Endothelial cell (in vitro differentiated cells): ENCODE measurements around the gene CFD. TPM values are rescaled to one million over a fixed set of nuclear protein-coding genes. Genes with fewer than 3 reads are reported as not detected.

Experiments
- DNase-seq: peaks from one replicate; pipeline ENCODE4 v3.0.0; 2021; ENCODE audit warnings: low spot score
- H3K27ac Mint-ChIP-seq: one replicate; pipeline ENCODE4 v1.8.0; 2021; ENCODE audit warnings: mixed read lengths, inconsistent platforms; ENCODE audit not compliant: unreplicated experiment
- H3K27me3 Mint-ChIP-seq: one replicate; pipeline ENCODE4 v1.8.0; 2021; ENCODE audit warnings: mild to moderate bottlenecking, moderate library complexity, mixed read lengths, inconsistent platforms; ENCODE audit not compliant: unreplicated experiment
- H3K36me3 Mint-ChIP-seq: one replicate; pipeline ENCODE4 v1.8.0; 2021; ENCODE audit warnings: mild to moderate bottlenecking, low read depth, mixed read lengths, inconsistent platforms; ENCODE audit not compliant: unreplicated experiment
- H3K4me1 Mint-ChIP-seq: one replicate; pipeline ENCODE4 v1.8.0; 2021; ENCODE audit warnings: mild to moderate bottlenecking, mixed read lengths, inconsistent platforms; ENCODE audit not compliant: unreplicated experiment
- H3K4me3 Mint-ChIP-seq: one replicate; pipeline ENCODE4 v1.8.0; 2021; ENCODE audit warnings: mild to moderate bottlenecking, mixed read lengths, inconsistent platforms; ENCODE audit not compliant: unreplicated experiment
- H3K9me3 Mint-ChIP-seq: one replicate; pipeline ENCODE4 v1.8.0; 2021; ENCODE audit warnings: mixed read lengths, inconsistent platforms; ENCODE audit not compliant: unreplicated experiment
- CTCF ChIP-seq: fragments of 200-600 bp; sonication (generic); IDR thresholded peaks from one replicate; pipeline ENCODE4 v1.5.0; 2021; ENCODE audit warnings: antibody characterized with exemption; ENCODE audit not compliant: unreplicated experiment
- total RNA-seq: library from RNA; stranded (reverse); fragmentation: NEBNext Ultra II Directional; extraction: Animal tissue kit (Norgen Biotek cat#: 25700); gene quantifications from one replicate; pipeline ENCODE4 v1.2.1, GENCODE V29; 2021; ENCODE audit not compliant: unreplicated experiment

The CFD gene
- total RNA-seq, 1 donor from 2014 or later = 0.46 TPM

GRCh38 chr19:861756-862580 is 2.5 kb downstream of the CFD start:
- peaks cover 11% of the 10 kb centered on the region for H3K27me3 Mint-ChIP-seq
- H3K27ac Mint-ChIP-seq = no peak overlapping the region
- no peaks in the 10 kb centered on the region for H3K4me1 Mint-ChIP-seq
- no peak for DNase-seq
- no peak for TF ChIP-seq CTCF
- H3K9me3 Mint-ChIP-seq = no peaks in the 10 kb centered on the region
- H3K36me3 Mint-ChIP-seq = no peaks in the 10 kb centered on the region
- H3K4me3 Mint-ChIP-seq = no peak overlapping the region

DNA sequence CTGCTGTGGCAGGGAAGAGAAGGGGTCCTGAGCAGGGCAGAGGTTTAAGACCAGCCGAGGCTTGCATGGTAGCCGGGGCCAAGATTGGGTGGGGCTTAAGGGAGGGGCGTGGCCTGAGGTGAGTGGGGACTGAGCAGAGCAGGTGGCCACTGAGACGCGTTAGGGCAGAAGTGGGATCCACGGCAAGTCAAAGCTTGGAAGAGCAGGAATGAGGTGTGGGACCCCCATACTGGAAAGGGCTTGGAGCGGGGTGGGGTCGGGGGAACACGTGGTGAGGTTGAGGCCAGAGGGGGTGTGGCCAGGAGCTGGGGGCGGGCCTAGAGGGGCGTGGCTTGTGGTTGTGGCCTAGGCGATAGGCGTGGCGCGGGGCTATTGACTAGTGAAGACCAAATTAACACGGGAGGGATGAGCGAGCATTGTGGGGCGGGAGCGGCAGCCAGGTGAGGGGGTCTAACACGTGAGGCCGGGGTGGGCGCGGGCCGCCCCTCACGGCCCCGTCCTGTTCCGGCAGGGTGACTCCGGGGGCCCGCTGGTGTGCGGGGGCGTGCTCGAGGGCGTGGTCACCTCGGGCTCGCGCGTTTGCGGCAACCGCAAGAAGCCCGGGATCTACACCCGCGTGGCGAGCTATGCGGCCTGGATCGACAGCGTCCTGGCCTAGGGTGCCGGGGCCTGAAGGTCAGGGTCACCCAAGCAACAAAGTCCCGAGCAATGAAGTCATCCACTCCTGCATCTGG is 3.3 kb downstream of the CFD start:
- peak; percentile 56 for DNase-seq
- Mint-ChIP-seq H3K27me3 (peaks cover 13% of the 10 kb centered on the region), H3K9me3 (no peaks in the 10 kb centered on the region), H3K4me1 (no peaks in the 10 kb centered on the region), H3K36me3 (peaks cover 4% of the 10 kb centered on the region), H3K27ac (peak overlapping the region; percentile 30), H3K4me3 (peak overlapping the region; percentile 24)
- no peak for TF ChIP-seq CTCF

DNA sequence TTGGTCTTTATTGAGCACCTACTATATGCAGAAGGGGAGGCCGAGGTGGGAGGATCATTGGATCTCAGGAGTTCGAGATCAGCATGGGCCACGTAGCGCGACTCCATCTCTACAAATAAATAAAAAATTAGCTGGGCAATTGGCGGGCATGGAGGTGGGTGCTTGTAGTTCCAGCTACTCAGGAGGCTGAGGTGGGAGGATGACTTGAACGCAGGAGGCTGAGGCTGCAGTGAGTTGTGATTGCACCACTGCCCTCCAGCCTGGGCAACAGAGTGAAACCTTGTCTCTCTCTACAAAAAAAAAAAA is 3.8 kb downstream of the CFD start:
- Mint-ChIP-seq H3K4me1 (no peaks in the 10 kb centered on the region), H3K36me3 (peaks cover 4% of the 10 kb centered on the region), H3K4me3 (no peak overlapping the region), H3K9me3 (no peaks in the 10 kb centered on the region), H3K27ac (no peak overlapping the region), H3K27me3 (peaks cover 12% of the 10 kb centered on the region)
- no peak for DNase-seq
- TF ChIP-seq CTCF = no peak

- Mint-ChIP-seq H3K27ac (no peak overlapping the region), H3K4me1 (no peaks in the 10 kb centered on the region), H3K36me3 (peaks cover 11% of the 10 kb centered on the region), H3K9me3 (no peaks in the 10 kb centered on the region), H3K4me3 (no peak overlapping the region), H3K27me3 (peaks cover 16% of the 10 kb centered on the region)
- no peak for TF ChIP-seq CTCF
- DNase-seq = no peak
Measured at GRCh38 chr19:866769-867300, 7.4 kb downstream of the CFD start.
